ENCODE data around the gene ISM1.

- TF ChIP-seq CTCF (IDR thresholded peaks at IDR 0.05) = no peak
- no peak for TF ChIP-seq POLR2A (IDR thresholded peaks at IDR 0.05)
Observed at GRCh38 chr20:13259921-13260320, 38.8 kb downstream of the ISM1 start.
